ENCODE measurements around the gene RANBP17. TPM values are rescaled to one million over a fixed set of nuclear protein-coding genes. Genes with fewer than 3 reads are reported as not detected.

Gene RANBP17
- total and polyA plus RNA-seq, 2 experiments from 2014 or later: 43.8 to 53.1 TPM

DNA sequence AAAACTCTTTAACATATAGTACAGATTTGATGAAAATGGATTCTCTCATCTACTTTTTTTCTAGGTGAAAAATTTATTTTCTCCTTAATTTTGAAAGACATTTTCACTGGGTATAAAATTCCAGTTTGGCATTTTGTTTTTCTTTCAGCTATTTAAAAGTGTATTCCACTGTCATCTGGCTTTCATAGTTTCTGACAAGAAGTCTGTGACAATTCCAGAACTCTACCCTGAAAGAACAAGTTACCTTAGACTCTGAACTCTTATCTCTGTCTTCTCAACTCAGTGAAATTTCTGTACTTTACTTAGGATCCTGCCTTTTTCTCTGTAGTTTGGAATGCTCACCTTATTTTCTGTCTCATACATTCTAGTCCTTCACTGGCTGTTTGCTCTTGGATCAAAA is 161.7 kb downstream of the RANBP17 start:
- Mint-ChIP-seq H3K9me3 (peaks cover 20% of the 10 kb centered on the region), H3K27ac (no peak overlapping the region), H3K4me3 (no peak overlapping the region), H3K36me3 (ENCODE audit: low read depth) (peaks cover 23% of the 10 kb centered on the region), H3K27me3 (ENCODE audit: insufficient read depth, low read depth, poor library complexity) (peaks cover 3% of the 10 kb centered on the region), H3K4me1 (no peaks in the 10 kb centered on the region)
- Histone ChIP-seq H2AFZ (no peak overlapping the region), H3K27ac (ENCODE audit: low read depth) (no peak overlapping the region), H3K4me1 (ENCODE audit: insufficient read depth) (no peaks in the 10 kb centered on the region), H4K20me1 (replicated peaks; ENCODE audit: insufficient read depth) (no peaks in the 10 kb centered on the region), H3K27me3 (ENCODE audit: insufficient read depth) (no peaks in the 10 kb centered on the region), H3K36me3 (ENCODE audit: insufficient read depth) (no peaks in the 10 kb centered on the region), H3K4me2 (no peak overlapping the region), H3F3A (replicated peaks; ENCODE audit: low read depth) (no peaks in the 10 kb centered on the region), H3K79me2 (replicated peaks; ENCODE audit: insufficient read depth) (no peaks in the 10 kb centered on the region), H3K9me2 (ENCODE audit: insufficient read depth) (no peaks in the 10 kb centered on the region), H3K4me3 (no peak overlapping the region)
- ATAC-seq (no peak), DNase-seq (ENCODE audit: low spot score) (no peak)
- no peak for TF ChIP-seq ZNF114 (CRISPR knock-in tag; IDR thresholded peaks at IDR 0.05)
- TF ChIP-seq, protein P1, sequence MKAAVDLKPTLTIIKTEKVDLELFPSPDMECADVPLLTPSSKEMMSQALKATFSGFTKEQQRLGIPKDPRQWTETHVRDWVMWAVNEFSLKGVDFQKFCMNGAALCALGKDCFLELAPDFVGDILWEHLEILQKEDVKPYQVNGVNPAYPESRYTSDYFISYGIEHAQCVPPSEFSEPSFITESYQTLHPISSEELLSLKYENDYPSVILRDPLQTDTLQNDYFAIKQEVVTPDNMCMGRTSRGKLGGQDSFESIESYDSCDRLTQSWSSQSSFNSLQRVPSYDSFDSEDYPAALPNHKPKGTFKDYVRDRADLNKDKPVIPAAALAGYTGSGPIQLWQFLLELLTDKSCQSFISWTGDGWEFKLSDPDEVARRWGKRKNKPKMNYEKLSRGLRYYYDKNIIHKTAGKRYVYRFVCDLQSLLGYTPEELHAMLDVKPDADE (IDR thresholded peaks at IDR 0.05): no peak
- TF ChIP-seq, protein P2, sequence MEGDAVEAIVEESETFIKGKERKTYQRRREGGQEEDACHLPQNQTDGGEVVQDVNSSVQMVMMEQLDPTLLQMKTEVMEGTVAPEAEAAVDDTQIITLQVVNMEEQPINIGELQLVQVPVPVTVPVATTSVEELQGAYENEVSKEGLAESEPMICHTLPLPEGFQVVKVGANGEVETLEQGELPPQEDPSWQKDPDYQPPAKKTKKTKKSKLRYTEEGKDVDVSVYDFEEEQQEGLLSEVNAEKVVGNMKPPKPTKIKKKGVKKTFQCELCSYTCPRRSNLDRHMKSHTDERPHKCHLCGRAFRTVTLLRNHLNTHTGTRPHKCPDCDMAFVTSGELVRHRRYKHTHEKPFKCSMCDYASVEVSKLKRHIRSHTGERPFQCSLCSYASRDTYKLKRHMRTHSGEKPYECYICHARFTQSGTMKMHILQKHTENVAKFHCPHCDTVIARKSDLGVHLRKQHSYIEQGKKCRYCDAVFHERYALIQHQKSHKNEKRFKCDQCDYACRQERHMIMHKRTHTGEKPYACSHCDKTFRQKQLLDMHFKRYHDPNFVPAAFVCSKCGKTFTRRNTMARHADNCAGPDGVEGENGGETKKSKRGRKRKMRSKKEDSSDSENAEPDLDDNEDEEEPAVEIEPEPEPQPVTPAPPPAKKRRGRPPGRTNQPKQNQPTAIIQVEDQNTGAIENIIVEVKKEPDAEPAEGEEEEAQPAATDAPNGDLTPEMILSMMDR (conservative IDR thresholded peaks at IDR 0.05; ENCODE audit: low read depth in 2 of 2): no peak
- no peak for TF ChIP-seq JUNB (IDR thresholded peaks at IDR 0.05; ENCODE audit: unreplicated experiment)

DNA sequence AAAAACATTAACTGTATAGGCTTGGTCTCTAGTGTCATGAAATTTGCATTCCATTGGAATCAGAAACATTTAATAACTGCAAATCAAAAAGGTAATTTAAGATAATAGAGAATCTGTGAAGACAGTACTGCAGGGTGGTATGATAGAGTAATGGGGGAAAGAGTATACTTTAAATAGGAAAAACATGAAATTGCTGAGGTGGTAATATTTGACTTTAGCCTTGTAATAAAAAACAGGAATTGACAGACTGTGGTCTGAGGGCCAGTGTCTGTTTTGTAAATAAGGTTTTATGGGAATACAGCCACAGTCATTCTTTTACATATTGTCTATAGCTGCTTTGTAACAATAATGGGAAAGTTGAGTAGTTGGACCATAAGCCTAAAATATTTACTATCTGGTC is 162.3 kb downstream of the RANBP17 start:
- no peak for DNase-seq (ENCODE audit: low spot score)
- Histone ChIP-seq H3K4me2 (no peak overlapping the region), H3K79me2 (replicated peaks; ENCODE audit: insufficient read depth) (no peaks in the 10 kb centered on the region), H3F3A (replicated peaks; ENCODE audit: low read depth) (no peaks in the 10 kb centered on the region), H2AFZ (no peak overlapping the region), H3K27me3 (ENCODE audit: insufficient read depth) (no peaks in the 10 kb centered on the region), H3K4me3 (no peak overlapping the region), H4K20me1 (replicated peaks; ENCODE audit: insufficient read depth) (no peaks in the 10 kb centered on the region), H3K4me1 (ENCODE audit: insufficient read depth) (no peaks in the 10 kb centered on the region), H3K9me2 (ENCODE audit: insufficient read depth) (no peaks in the 10 kb centered on the region), H3K36me3 (ENCODE audit: insufficient read depth) (no peaks in the 10 kb centered on the region), H3K27ac (ENCODE audit: low read depth) (no peak overlapping the region)
- TF ChIP-seq, protein P1 (IDR thresholded peaks at IDR 0.05): no peak
- TF ChIP-seq, protein P3, sequence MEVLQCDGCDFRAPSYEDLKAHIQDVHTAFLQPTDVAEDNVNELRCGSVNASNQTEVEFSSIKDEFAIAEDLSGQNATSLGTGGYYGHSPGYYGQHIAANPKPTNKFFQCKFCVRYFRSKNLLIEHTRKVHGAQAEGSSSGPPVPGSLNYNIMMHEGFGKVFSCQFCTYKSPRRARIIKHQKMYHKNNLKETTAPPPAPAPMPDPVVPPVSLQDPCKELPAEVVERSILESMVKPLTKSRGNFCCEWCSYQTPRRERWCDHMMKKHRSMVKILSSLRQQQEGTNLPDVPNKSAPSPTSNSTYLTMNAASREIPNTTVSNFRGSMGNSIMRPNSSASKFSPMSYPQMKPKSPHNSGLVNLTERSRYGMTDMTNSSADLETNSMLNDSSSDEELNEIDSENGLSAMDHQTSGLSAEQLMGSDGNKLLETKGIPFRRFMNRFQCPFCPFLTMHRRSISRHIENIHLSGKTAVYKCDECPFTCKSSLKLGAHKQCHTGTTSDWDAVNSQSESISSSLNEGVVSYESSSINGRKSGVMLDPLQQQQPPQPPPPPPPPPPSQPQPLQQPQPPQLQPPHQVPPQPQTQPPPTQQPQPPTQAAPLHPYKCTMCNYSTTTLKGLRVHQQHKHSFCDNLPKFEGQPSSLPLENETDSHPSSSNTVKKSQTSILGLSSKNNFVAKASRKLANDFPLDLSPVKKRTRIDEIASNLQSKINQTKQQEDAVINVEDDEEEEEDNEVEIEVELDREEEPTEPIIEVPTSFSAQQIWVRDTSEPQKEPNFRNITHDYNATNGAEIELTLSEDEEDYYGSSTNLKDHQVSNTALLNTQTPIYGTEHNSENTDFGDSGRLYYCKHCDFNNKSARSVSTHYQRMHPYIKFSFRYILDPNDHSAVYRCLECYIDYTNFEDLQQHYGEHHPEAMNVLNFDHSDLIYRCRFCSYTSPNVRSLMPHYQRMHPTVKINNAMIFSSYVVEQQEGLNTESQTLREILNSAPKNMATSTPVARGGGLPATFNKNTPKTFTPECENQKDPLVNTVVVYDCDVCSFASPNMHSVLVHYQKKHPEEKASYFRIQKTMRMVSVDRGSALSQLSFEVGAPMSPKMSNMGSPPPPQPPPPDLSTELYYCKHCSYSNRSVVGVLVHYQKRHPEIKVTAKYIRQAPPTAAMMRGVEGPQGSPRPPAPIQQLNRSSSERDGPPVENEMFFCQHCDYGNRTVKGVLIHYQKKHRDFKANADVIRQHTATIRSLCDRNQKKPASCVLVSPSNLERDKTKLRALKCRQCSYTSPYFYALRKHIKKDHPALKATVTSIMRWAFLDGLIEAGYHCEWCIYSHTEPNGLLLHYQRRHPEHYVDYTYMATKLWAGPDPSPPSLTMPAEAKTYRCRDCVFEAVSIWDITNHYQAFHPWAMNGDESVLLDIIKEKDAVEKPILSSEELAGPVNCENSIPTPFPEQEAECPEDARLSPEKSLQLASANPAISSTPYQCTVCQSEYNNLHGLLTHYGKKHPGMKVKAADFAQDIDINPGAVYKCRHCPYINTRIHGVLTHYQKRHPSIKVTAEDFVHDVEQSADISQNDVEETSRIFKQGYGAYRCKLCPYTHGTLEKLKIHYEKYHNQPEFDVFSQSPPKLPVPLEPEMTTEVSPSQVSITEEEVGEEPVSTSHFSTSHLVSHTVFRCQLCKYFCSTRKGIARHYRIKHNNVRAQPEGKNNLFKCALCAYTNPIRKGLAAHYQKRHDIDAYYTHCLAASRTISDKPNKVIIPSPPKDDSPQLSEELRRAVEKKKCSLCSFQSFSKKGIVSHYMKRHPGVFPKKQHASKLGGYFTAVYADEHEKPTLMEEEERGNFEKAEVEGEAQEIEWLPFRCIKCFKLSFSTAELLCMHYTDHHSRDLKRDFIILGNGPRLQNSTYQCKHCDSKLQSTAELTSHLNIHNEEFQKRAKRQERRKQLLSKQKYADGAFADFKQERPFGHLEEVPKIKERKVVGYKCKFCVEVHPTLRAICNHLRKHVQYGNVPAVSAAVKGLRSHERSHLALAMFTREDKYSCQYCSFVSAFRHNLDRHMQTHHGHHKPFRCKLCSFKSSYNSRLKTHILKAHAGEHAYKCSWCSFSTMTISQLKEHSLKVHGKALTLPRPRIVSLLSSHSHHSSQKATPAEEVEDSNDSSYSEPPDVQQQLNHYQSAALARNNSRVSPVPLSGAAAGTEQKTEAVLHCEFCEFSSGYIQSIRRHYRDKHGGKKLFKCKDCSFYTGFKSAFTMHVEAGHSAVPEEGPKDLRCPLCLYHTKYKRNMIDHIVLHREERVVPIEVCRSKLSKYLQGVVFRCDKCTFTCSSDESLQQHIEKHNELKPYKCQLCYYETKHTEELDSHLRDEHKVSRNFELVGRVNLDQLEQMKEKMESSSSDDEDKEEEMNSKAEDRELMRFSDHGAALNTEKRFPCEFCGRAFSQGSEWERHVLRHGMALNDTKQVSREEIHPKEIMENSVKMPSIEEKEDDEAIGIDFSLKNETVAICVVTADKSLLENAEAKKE (CRISPR knock-in tag; IDR thresholded peaks at IDR 0.05): no peak
- TF ChIP-seq NANOG (IDR thresholded peaks at IDR 0.05; ENCODE audit: borderline replicate concordance): no peak
- TF ChIP-seq, protein P4, sequence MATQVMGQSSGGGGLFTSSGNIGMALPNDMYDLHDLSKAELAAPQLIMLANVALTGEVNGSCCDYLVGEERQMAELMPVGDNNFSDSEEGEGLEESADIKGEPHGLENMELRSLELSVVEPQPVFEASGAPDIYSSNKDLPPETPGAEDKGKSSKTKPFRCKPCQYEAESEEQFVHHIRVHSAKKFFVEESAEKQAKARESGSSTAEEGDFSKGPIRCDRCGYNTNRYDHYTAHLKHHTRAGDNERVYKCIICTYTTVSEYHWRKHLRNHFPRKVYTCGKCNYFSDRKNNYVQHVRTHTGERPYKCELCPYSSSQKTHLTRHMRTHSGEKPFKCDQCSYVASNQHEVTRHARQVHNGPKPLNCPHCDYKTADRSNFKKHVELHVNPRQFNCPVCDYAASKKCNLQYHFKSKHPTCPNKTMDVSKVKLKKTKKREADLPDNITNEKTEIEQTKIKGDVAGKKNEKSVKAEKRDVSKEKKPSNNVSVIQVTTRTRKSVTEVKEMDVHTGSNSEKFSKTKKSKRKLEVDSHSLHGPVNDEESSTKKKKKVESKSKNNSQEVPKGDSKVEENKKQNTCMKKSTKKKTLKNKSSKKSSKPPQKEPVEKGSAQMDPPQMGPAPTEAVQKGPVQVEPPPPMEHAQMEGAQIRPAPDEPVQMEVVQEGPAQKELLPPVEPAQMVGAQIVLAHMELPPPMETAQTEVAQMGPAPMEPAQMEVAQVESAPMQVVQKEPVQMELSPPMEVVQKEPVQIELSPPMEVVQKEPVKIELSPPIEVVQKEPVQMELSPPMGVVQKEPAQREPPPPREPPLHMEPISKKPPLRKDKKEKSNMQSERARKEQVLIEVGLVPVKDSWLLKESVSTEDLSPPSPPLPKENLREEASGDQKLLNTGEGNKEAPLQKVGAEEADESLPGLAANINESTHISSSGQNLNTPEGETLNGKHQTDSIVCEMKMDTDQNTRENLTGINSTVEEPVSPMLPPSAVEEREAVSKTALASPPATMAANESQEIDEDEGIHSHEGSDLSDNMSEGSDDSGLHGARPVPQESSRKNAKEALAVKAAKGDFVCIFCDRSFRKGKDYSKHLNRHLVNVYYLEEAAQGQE (IDR thresholded peaks at IDR 0.05; ENCODE audit: unreplicated experiment): no peak
- no peak for TF ChIP-seq ZNF114 (CRISPR knock-in tag; IDR thresholded peaks at IDR 0.05)
- no peak for ATAC-seq
- H3K27ac Mint-ChIP-seq: no peak overlapping the region
- peaks cover 23% of the 10 kb centered on the region for H3K36me3 Mint-ChIP-seq (ENCODE audit: low read depth)
- peaks cover 2% of the 10 kb centered on the region for H3K27me3 Mint-ChIP-seq (ENCODE audit: insufficient read depth, low read depth, poor library complexity)
- H3K9me3 Mint-ChIP-seq: peaks cover 20% of the 10 kb centered on the region
- H3K4me3 Mint-ChIP-seq: no peak overlapping the region
- no peaks in the 10 kb centered on the region for H3K4me1 Mint-ChIP-seq

Data from GM23338 (cell line).